22Rv1 (cell line): ENCODE measurements around the gene KCTD5.
"Not testable (repeated sequence)": the region's sequence is repeated elsewhere in the genome, so short reads cannot be mapped to it uniquely, and the experiment has no call there.

Experiments used
- CTCF ChIP-seq: fragments of 450-650 bp; IDR thresholded peaks from 2 replicates; pipeline ENCODE4 v1.5.1; 2017; ENCODE audit warnings: mild to moderate bottlenecking
- ZFX ChIP-seq: fragments of 450-650 bp; IDR thresholded peaks from 2 replicates; pipeline ENCODE4 v1.6.1; 2017; ENCODE audit warnings: antibody characterized with exemption, borderline replicate concordance

- not testable (repeated sequence) for TF ChIP-seq CTCF, ZFX
Observed at GRCh38 chr16:2689422-2689821, 7.1 kb downstream of the KCTD5 start.
